SK-N-SH (cell line): ENCODE results near the gene CCDC183.

Source experiments
- FOSL2 ChIP-seq: IDR thresholded peaks from 2 replicates; pipeline ENCODE4 v1.4.0; 2012; ENCODE audit warnings: low read depth, mild to moderate bottlenecking, moderate library complexity, borderline replicate concordance
- GATA2 ChIP-seq: sonication (generic); formaldehyde crosslinking; IDR thresholded peaks from 2 replicates; pipeline ENCODE4 v1.5.0; 2020; ENCODE audit warnings: mild to moderate bottlenecking, missing genetic modification reagents
- MXI1 ChIP-seq: IDR thresholded peaks from 2 replicates; pipeline ENCODE4 v1.6.1; 2012; ENCODE audit warnings: mild to moderate bottlenecking, low read depth, low read length, improper control_type of control experiment
- PBX3 ChIP-seq: IDR thresholded peaks from 2 replicates; pipeline ENCODE4; 2012
- POLR2AphosphoS5 ChIP-seq: IDR thresholded peaks from 2 replicates; pipeline ENCODE4 v1.6.1; 2012; ENCODE audit warnings: low read depth, low read length
- RAD21 ChIP-seq: IDR thresholded peaks from 2 replicates; pipeline ENCODE4 v1.6.1; 2012; ENCODE audit warnings: mild to moderate bottlenecking, low read length
- TF ChIP-seq, protein P1 (sequence below): fragments of 200-600 bp; sonication (generic); IDR thresholded peaks from 2 replicates; pipeline ENCODE4 v1.6.1; 2017; ENCODE audit warnings: antibody characterized with exemption, mild to moderate bottlenecking, moderate library complexity

- no peak for TF ChIP-seq MXI1
- no peak for TF ChIP-seq PBX3
- TF ChIP-seq, protein P1, sequence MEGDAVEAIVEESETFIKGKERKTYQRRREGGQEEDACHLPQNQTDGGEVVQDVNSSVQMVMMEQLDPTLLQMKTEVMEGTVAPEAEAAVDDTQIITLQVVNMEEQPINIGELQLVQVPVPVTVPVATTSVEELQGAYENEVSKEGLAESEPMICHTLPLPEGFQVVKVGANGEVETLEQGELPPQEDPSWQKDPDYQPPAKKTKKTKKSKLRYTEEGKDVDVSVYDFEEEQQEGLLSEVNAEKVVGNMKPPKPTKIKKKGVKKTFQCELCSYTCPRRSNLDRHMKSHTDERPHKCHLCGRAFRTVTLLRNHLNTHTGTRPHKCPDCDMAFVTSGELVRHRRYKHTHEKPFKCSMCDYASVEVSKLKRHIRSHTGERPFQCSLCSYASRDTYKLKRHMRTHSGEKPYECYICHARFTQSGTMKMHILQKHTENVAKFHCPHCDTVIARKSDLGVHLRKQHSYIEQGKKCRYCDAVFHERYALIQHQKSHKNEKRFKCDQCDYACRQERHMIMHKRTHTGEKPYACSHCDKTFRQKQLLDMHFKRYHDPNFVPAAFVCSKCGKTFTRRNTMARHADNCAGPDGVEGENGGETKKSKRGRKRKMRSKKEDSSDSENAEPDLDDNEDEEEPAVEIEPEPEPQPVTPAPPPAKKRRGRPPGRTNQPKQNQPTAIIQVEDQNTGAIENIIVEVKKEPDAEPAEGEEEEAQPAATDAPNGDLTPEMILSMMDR = no peak
- no peak for TF ChIP-seq GATA2 (CRISPR knock-in tag)
- no peak; the same call in 1 of the 2 replicates for TF ChIP-seq POLR2AphosphoS5
- no peak for TF ChIP-seq FOSL2
- no peak for TF ChIP-seq RAD21
These were observed 42.4 kb downstream of the CCDC183 start for GRCh38 chr9:136838314-136839228.
